GM19193 (cell line): ENCODE data around the gene DLG2.

Experiments used
- POLR2A ChIP-seq: IDR thresholded peaks from 4 replicates; pipeline ENCODE4 v1.6.1; 2011; ENCODE audit not compliant: insufficient read depth, insufficient read length; ENCODE audit errors: extremely low read depth

Gene DLG2

DNA sequence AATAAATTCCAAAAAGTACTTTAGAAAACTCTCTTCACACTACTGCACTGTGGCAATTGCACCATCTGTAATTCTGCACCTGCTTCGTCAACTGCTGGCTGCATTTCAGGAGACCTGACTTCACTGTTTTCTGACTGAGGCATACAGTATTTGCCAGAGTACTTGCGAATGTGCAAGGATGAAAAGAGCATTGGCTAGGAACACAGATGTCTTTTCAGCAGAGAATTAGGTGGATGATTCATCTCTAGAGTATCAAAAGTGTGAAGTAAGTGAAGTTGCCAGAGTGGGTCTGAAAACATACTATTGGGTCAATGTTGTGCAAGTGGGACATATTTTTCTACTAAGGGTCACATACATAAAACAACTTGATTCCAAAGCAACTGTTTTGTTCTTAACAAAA lies 1913.4 kb downstream of the DLG2 start:
- no peak for TF ChIP-seq POLR2A

GRCh38 chr11:83711106-83711527 lies 1916.0 kb downstream of the DLG2 start:
- no peak for TF ChIP-seq POLR2A

DNA sequence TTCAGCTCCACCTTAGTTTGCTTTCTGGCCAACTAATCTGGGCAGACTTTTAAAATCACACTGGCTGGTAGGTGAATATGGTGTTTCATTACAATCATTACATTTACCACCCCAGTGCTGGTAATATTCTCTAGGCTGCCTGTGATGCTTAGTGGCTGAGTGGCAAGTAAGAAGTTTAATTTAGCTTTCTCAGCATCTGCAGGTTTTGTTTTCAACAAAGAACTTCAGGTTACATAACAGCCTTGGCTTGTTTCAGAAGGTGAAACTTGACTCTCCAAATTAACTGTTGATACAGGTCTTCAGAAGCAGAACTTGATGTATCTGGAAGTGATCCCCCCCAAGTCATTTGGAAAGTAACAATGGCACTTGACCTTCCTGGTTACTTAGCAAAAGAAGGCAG lies 1917.7 kb downstream of the DLG2 start:
- TF ChIP-seq POLR2A, result no peak

- no peak for TF ChIP-seq POLR2A
Observed at GRCh38 chr11:83706566-83706965, 1920.6 kb downstream of the DLG2 start.

- TF ChIP-seq POLR2A, result no peak
Observed at GRCh38 chr11:83702796-83703195, 1924.3 kb downstream of the DLG2 start.

DNA sequence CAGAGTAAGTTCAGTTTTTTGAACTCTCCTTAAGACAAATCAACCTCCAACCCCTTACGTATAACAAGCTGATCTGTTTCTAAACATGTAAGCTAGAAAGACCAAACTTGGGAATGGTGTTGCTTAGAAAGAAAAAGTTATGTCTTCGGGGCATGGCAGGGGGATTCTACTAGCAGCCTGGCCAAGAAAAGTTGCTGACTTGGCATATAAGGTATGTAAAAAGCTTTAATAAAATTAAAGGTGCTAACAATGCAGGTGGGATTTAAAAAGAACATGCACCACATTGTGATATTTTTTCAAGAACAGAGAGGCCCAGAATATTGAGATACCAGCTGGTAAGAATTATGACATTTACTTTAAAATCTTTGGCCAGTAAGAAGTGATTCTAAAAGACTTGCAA lies 1929.6 kb downstream of the DLG2 start:
- no peak for TF ChIP-seq POLR2A

DNA sequence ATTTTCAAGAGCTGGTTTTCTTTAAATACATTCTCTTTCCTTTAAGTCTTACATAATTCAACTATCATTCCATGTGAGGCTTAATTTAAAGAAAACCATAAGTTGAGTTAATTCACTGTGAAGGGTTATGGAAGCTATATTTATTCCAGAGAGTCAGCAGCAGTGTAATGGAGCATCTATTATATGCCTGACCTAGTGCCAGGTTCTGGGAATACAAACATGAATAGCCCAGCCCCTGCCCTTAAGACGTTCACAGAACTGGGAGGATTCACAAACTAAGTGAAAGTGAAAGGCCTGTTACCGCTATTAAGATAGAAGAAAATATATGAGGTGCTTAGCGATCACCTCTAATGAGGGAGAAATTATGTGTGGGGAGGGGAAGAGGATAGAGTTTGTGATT lies 1932.1 kb downstream of the DLG2 start:
- no peak for TF ChIP-seq POLR2A

- TF ChIP-seq POLR2A, result no peak
Observed at GRCh38 chr11:83694191-83694910, 1932.8 kb downstream of the DLG2 start.

DNA sequence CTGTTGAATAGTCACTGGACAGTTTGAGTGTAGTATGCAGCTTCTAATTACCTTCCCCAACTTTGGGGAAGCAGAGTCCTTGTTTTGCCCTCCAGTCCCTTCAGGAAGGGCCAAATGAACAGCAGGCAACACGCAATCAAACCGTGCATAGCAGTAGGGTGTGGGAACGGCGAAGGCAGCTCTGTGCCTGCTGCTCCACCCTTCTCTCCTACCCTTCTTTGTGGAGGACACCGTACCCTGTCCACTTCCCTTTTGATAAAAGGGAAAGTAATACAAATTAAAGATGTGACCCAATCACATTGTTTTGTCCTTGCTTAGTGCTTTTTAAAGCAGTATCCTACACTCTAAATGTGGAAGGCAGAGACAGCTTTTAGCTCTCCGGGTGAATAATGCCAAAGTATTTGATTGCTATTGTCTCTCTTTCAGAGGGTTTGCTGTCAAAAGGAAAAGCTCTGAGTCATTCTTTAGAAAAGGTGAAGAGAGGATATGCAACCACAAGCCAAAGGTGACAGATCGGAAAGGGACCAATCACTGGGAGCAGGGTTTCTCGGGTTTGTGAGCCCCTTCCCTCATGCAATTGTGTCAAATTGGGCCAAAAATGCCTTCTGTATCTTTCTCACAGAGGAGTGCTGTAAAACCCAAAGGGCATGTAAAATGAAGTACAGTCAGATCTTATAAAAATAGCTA lies 1933.7 kb downstream of the DLG2 start:
- TF ChIP-seq POLR2A, result no peak

- TF ChIP-seq POLR2A, result no peak
Observed at GRCh38 chr11:83692675-83693074, 1934.5 kb downstream of the DLG2 start.

GRCh38 chr11:83691451-83691950 lies 1935.6 kb downstream of the DLG2 start:
- TF ChIP-seq POLR2A, result no peak

- TF ChIP-seq POLR2A, result no peak
Observed at GRCh38 chr11:83689144-83689780, 1937.9 kb downstream of the DLG2 start.

GRCh38 chr11:83687787-83688186 lies 1939.4 kb downstream of the DLG2 start:
- no peak for TF ChIP-seq POLR2A

GRCh38 chr11:83685730-83686129 lies 1941.4 kb downstream of the DLG2 start:
- TF ChIP-seq POLR2A, result no peak

- TF ChIP-seq POLR2A, result no peak
Observed at GRCh38 chr11:83684071-83684470, 1943.1 kb downstream of the DLG2 start.

DNA sequence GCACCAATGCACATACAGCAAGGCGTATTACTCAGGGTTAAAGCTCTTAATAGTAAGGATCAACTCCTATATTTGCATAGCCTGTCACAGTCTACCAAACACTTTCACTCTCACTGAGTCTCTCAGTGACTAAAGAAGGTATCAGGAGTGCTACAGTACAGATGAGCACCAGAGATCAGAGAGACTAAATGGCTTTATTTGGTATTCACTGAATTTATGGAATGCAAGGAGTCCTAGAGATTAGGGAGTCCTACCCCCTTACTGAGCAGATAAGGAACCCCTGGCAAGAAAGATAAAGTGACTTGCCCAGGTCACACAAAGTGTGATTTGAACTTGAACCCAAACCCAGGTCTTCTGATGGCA lies 1944.6 kb downstream of the DLG2 start:
- TF ChIP-seq POLR2A, result no peak
